Neural crest cell (in vitro differentiated cells): ENCODE measurements around the gene C10orf143. TPM values are rescaled to one million over a fixed set of nuclear protein-coding genes. Genes with fewer than 3 reads are reported as not detected.

ENCODE experiments used
- DNase-seq: peaks from one replicate; pipeline ENCODE4 v3.0.0; 2021; ENCODE audit warnings: low read depth, mixed read lengths, low spot score
- H3K27ac Mint-ChIP-seq: one replicate; pipeline ENCODE4 v1.8.0; 2021; ENCODE audit warnings: mild to moderate bottlenecking, mixed read lengths; ENCODE audit not compliant: unreplicated experiment
- H3K27me3 Mint-ChIP-seq: 2 replicates; pipeline ENCODE4 v1.8.0; 2021; ENCODE audit warnings: low read depth, mild to moderate bottlenecking, mixed read lengths
- H3K36me3 Mint-ChIP-seq: 2 replicates; pipeline ENCODE4 v1.8.0; 2021; ENCODE audit warnings: low read depth, mild to moderate bottlenecking, mixed read lengths
- H3K4me1 Mint-ChIP-seq: 2 replicates; pipeline ENCODE4 v1.8.0; 2021; ENCODE audit warnings: mixed read lengths
- H3K4me3 Mint-ChIP-seq: one replicate; pipeline ENCODE4 v1.8.0; 2021; ENCODE audit warnings: mild to moderate bottlenecking, mixed read lengths
- H3K9me3 Mint-ChIP-seq: 2 replicates; pipeline ENCODE4 v1.8.0; 2021; ENCODE audit warnings: mixed read lengths
- CTCF ChIP-seq: fragments of 200-600 bp; sonication (generic); conservative IDR thresholded peaks from 2 replicates; pipeline ENCODE4 v1.5.0; 2021; ENCODE audit warnings: antibody characterized with exemption, mild to moderate bottlenecking
- total RNA-seq: library from RNA; stranded (reverse); gene quantifications from 2 replicates; pipeline ENCODE4 v1.2.1, GENCODE V29; 2021

C10orf143 gene
- total RNA-seq, 1 donor from 2014 or later: 2.7 TPM

GRCh38 chr10:130045801-130046321 lies 64.8 kb downstream of the C10orf143 start:
- DNase-seq: no peak
- Mint-ChIP-seq H3K27me3 (peaks cover 24% of the 10 kb centered on the region), H3K4me1 (no peaks in the 10 kb centered on the region), H3K36me3 (no peaks in the 10 kb centered on the region), H3K9me3 (no peaks in the 10 kb centered on the region), H3K27ac (no peak overlapping the region), H3K4me3 (no peak overlapping the region)
- no peak for TF ChIP-seq CTCF

GRCh38 chr10:130045091-130045652 lies 65.5 kb downstream of the C10orf143 start:
- DNase-seq: no peak
- Mint-ChIP-seq H3K27me3 (peaks cover 24% of the 10 kb centered on the region), H3K9me3 (no peaks in the 10 kb centered on the region), H3K27ac (no peak overlapping the region), H3K4me1 (no peaks in the 10 kb centered on the region), H3K4me3 (no peak overlapping the region), H3K36me3 (no peaks in the 10 kb centered on the region)
- TF ChIP-seq CTCF: no peak

- no peaks in the 10 kb centered on the region for H3K9me3 Mint-ChIP-seq
- no peak for TF ChIP-seq CTCF
- no peaks in the 10 kb centered on the region for H3K4me1 Mint-ChIP-seq
- H3K27me3 Mint-ChIP-seq: peaks cover 24% of the 10 kb centered on the region
- no peaks in the 10 kb centered on the region for H3K36me3 Mint-ChIP-seq
- no peak overlapping the region for H3K4me3 Mint-ChIP-seq
- no peak for DNase-seq
- H3K27ac Mint-ChIP-seq: no peak overlapping the region
Measured at GRCh38 chr10:130044067-130045061, 66.3 kb downstream of the C10orf143 start.

GRCh38 chr10:130043491-130043890 lies 67.1 kb downstream of the C10orf143 start:
- H3K27me3 Mint-ChIP-seq: peaks cover 22% of the 10 kb centered on the region
- H3K4me1 Mint-ChIP-seq: no peaks in the 10 kb centered on the region

More at GRCh38 chr10:130043491-130043890, 67.1 kb downstream of the C10orf143 start:
- no peak for TF ChIP-seq CTCF
- DNase-seq: no peak
- Mint-ChIP-seq H3K4me3 (no peak overlapping the region), H3K9me3 (no peaks in the 10 kb centered on the region), H3K36me3 (no peaks in the 10 kb centered on the region), H3K27ac (no peak overlapping the region)
